Measurements from ENCODE around the gene STARD10. TPM values are rescaled to one million over a fixed set of nuclear protein-coding genes. Genes with fewer than 3 reads are reported as not detected.

STARD10 gene
- total and polyA plus RNA-seq, 9 of the 15 experiments (the other 6 are each of a cell fraction or from before 2014, with no cell fraction given) = 0.15 to 52.9 (median 32.3) TPM

- TF ChIP-seq, protein P1, sequence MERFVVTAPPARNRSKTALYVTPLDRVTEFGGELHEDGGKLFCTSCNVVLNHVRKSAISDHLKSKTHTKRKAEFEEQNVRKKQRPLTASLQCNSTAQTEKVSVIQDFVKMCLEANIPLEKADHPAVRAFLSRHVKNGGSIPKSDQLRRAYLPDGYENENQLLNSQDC (CRISPR knock-in tag; IDR thresholded peaks at IDR 0.05) = no peak
- no peak for TF ChIP-seq ZNF699 (CRISPR knock-in tag; IDR thresholded peaks at IDR 0.05; ENCODE audit: insufficient replicate concordance)
- TF ChIP-seq, protein P2, sequence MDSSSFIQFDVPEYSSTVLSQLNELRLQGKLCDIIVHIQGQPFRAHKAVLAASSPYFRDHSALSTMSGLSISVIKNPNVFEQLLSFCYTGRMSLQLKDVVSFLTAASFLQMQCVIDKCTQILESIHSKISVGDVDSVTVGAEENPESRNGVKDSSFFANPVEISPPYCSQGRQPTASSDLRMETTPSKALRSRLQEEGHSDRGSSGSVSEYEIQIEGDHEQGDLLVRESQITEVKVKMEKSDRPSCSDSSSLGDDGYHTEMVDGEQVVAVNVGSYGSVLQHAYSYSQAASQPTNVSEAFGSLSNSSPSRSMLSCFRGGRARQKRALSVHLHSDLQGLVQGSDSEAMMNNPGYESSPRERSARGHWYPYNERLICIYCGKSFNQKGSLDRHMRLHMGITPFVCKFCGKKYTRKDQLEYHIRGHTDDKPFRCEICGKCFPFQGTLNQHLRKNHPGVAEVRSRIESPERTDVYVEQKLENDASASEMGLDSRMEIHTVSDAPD (CRISPR knock-in tag; IDR thresholded peaks at IDR 0.05) = no peak
- no peak for TF ChIP-seq ATF7 (IDR thresholded peaks at IDR 0.05)
Observed at GRCh38 chr11:72823105-72823804, 29.4 kb upstream of the STARD10 start (continued).

DNA sequence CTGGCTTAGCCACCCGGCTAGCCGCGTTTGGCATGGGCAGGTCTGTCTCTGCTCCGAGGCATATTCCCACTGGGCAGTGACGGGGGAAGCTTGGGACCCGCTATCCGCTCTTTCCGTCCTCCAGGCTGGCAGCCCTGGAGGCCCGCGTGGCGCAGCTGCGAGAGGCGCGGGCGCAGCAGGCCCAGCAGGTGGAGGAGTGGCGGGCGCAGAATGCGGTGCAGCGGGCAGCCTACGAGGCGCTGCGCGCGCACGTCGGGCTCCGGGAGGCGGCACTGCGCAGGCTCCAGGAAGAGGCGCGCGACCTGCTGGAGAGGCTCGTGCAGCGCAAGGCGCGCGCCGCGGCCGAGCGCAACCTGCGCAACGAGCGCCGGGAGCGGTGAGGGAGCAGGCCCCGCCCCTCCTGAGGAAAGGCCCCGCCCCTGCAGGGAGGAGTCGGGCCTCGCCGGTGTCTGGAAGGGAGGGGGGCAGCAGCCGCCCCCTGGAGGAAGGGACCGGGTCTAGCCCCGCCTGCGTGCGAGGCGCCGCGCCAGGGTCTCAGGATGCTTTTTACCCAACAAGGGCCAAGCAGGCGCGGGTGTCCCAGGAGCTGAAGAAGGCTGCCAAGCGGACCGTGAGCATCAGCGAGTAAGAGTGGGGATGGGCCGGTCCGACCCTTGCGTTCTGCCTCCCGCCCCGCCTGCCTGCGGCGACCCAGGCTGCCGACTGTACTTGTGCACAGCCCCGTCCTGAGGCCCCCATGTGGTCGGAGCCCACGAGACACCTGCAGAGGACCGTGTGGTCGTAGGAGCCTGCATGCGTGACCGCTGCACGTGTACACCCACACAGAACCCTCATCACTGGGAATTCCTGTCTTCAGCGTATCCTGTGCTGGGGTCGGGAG is 28.3 kb upstream of the STARD10 start:
- H3K36me3 ChIP-seq (ENCODE audit: control insufficient read depth, insufficient read depth, low read length) = no peaks in the 10 kb centered on the region
- peak; percentile 96 for ATAC-seq
- TF ChIP-seq SRSF3 (IDR thresholded peaks at IDR 0.05; ENCODE audit: insufficient read depth, low read length) = no peak
- TF ChIP-seq CXXC5 (CRISPR knock-in tag; IDR thresholded peaks at IDR 0.05) = peak; percentile 74
- TF ChIP-seq HDAC3 (IDR thresholded peaks at IDR 0.05; ENCODE audit: borderline replicate concordance, partially characterized antibody) = peak; percentile 100
- TF ChIP-seq TEAD4 (IDR thresholded peaks at IDR 0.05; ENCODE audit: low read length) = 0 out of 2 replicates have a peak, but pooled peaks have one; percentile 16
- no peak for TF ChIP-seq TEAD4 (CRISPR knock-in tag; IDR thresholded peaks at IDR 0.05; ENCODE audit: borderline replicate concordance)
- TF ChIP-seq POLR2B (IDR thresholded peaks at IDR 0.05; ENCODE audit: low read depth, partially characterized antibody) = peak; percentile 29
- no peak for TF ChIP-seq C11orf30 (IDR thresholded peaks at IDR 0.05; ENCODE audit: low read depth)
- TF ChIP-seq, protein P3, sequence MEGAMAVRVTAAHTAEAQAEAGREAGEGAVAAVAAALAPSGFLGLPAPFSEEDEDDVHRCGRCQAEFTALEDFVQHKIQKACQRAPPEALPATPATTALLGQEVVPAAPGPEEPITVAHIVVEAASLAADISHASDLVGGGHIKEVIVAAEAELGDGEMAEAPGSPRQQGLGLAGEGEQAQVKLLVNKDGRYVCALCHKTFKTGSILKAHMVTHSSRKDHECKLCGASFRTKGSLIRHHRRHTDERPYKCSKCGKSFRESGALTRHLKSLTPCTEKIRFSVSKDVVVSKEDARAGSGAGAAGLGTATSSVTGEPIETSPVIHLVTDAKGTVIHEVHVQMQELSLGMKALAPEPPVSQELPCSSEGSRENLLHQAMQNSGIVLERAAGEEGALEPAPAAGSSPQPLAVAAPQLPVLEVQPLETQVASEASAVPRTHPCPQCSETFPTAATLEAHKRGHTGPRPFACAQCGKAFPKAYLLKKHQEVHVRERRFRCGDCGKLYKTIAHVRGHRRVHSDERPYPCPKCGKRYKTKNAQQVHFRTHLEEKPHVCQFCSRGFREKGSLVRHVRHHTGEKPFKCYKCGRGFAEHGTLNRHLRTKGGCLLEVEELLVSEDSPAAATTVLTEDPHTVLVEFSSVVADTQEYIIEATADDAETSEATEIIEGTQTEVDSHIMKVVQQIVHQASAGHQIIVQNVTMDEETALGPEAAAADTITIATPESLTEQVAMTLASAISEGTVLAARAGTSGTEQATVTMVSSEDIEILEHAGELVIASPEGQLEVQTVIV (CRISPR knock-in tag; IDR thresholded peaks at IDR 0.05; ENCODE audit: borderline replicate concordance) = no peak
- no peak for TF ChIP-seq NCOA6 (IDR thresholded peaks at IDR 0.05)

More for the DNA sequence above, 28.3 kb upstream of the STARD10 start:
- in situ Hi-C loops (cut with MboI) = no loop called here
- intact Hi-C loops (cut with micrococcal nuclease) = no loop called here
- CTCF ChIA-PET (ENCODE audit: low intra/inter-chr PET ratio) = interaction anchor here (0.7 kb wide), 1 partner anchor 318 kb away, joined by 3 read pairs; no protein-coding TSS in a partner anchor
- Histone ChIP-seq H3K27ac (ENCODE audit: extremely low read depth, low read depth, low read length) (peak overlapping the region; percentile 60; the same call in 1 of the 3 replicates), H3K4me2 (ENCODE audit: insufficient read depth, low read length) (peak overlapping the region; percentile 85), H3K4me3 (peak overlapping the region; percentile 42), H3K9me3 (replicated peaks; ENCODE audit: control insufficient read depth, insufficient read depth, low read depth, low read length) (no peaks in the 10 kb centered on the region), H3K79me2 (ENCODE audit: control insufficient read depth, insufficient read depth, low read length) (no peaks in the 10 kb centered on the region), H2AFZ (ENCODE audit: low read depth, low read length) (peak overlapping the region; percentile 96), H3K27me3 (ENCODE audit: control insufficient read depth in 2 of 2, insufficient read depth in 2 of 2, low read length in 2 of 2) (no peaks in the 10 kb centered on the region), H4K20me1 (replicated peaks; ENCODE audit: control insufficient read depth, insufficient read depth, low read length) (no peaks in the 10 kb centered on the region), H3K9me1 (ENCODE audit: control insufficient read depth, insufficient read depth, low read length) (peaks cover 5% of the 10 kb centered on the region), H3K9ac (ENCODE audit: insufficient read depth in 1 of 2, low read depth in 2 of 2, low read length in 2 of 2) (peak overlapping the region; percentile 66 to 94), H3K4me1 (replicated peaks in 1 of 2; ENCODE audit: control insufficient read depth in 2 of 2, insufficient read depth in 2 of 2, low read length in 2 of 2) (peaks cover 0 to 31% of the 10 kb centered on the region in 2 experiments; a peak in 2 of 5 replicates)
- POLR2A ChIA-PET = interaction anchor here (0.6 to 1.1 kb wide), 3 partner anchors 9 to 320 kb away, joined by 3 read pairs; partner anchors contain the start of gene FCHSD2
- DNase-seq (ENCODE audit: extremely low read depth in 1 of 4, low spot score in 3 of 4) (peak; percentile 90 to 95 (median 94)), FAIRE-seq (peak; percentile 67)
- WGBS (ENCODE audit: insufficient coverage, low coverage, missing lambda C conversion rate) = 26% methylated on average over 44 of the region's 82 CpGs
- BruUV-seq (replicated peaks) = no TSS peak

Data from K562 (cell line).